Ovary (tissue), 3 donors: ENCODE measurements around the gene WHAMM.

Experiments used
- EP300 ChIP-seq: sonication (generic); formaldehyde crosslinking; IDR thresholded peaks from one replicate; pipeline ENCODE4 v1.6.1; 2017; ENCODE audit warnings: antibody characterized with exemption
- TF ChIP-seq, protein P1 (sequence below), 3 donors: fragments of 450-650 bp in 2 of 3; fragments of 200-600 bp in 1 of 3; IDR thresholded peaks; one replicate each; pipeline versions ENCODE4 v1.5.1 to v1.8.0; 2016 to 2022; ENCODE audit warnings: antibody characterized with exemption in 3 of 3, mild to moderate bottlenecking in 1 of 3
- donor health status: DM: no; HTN: no; CAD: no.

DNA sequence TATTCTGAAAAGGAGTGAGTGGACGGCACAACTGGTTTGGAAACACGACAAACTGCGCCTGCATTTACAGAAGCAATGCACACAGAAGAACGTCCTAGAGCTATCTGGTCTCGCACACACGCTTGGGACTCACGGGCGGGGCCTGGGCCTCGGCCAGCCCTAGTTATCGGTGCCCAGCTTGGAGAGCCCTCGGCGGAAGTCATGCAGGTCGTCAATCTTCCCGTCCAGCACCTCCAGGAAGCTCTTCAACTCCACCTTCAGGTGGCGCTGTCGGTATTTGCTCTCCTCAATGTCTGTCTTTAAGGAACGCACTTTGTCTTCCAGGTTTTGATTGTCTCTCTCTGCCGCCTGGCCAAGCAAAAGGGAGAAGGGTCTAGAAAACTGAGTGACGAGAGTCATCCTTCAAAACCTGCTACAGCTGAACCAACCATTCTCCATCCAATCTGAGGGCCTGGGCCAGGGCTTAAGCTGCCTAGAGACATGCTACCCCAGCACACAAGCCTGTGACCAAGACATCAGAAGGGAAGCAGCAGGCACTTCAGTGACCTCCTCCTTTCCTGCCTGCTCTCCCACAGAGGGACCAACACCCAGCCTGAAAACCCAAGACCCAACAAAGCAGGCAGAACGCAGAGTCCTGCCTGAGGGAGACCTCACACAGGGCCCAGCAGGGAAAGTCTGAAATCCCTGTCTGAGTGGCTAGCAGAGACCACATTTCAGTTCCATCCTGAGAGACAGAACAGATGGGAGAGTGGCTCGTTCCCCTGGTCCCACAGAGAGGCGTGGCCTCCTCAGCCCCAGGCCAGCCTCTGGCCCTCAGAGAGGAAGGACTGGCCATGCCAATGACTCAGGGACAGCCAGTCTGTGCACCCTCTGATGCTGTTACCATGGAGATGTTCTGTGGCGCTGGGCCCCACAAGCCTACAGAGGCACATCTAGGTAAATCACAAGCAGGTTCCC is 40.4 kb downstream of the WHAMM start:
- TF ChIP-seq, protein P1, sequence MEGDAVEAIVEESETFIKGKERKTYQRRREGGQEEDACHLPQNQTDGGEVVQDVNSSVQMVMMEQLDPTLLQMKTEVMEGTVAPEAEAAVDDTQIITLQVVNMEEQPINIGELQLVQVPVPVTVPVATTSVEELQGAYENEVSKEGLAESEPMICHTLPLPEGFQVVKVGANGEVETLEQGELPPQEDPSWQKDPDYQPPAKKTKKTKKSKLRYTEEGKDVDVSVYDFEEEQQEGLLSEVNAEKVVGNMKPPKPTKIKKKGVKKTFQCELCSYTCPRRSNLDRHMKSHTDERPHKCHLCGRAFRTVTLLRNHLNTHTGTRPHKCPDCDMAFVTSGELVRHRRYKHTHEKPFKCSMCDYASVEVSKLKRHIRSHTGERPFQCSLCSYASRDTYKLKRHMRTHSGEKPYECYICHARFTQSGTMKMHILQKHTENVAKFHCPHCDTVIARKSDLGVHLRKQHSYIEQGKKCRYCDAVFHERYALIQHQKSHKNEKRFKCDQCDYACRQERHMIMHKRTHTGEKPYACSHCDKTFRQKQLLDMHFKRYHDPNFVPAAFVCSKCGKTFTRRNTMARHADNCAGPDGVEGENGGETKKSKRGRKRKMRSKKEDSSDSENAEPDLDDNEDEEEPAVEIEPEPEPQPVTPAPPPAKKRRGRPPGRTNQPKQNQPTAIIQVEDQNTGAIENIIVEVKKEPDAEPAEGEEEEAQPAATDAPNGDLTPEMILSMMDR (IDR thresholded peaks at IDR 0.05) = peak; percentile 20 to 52 (median 36)
- TF ChIP-seq EP300 = no peak
